HepG2 (cell line): ENCODE measurements around the gene SETD2. TPM values are rescaled to one million over a fixed set of nuclear protein-coding genes. Genes with fewer than 3 reads are reported as not detected.
A peak's percentile ranks its signal among the peaks of the same experiment; 100 is the strongest.

Experiments used
- ONECUT2 ChIP-seq: sonication (generic); formaldehyde crosslinking; IDR thresholded peaks from 2 replicates; pipeline ENCODE4 v1.4.0; 2020; ENCODE audit warnings: missing genetic modification reagents
- RBM39 ChIP-seq: fragments of 200-400 bp; formaldehyde crosslinking; IDR thresholded peaks from one replicate; pipeline ENCODE4 v1.6.1; 2018; ENCODE audit warnings: antibody characterized with exemption, mild to moderate bottlenecking, low read depth, low read length; ENCODE audit not compliant: poor library complexity, severe bottlenecking
- polyA plus RNA-seq, 8 experiments: library from polyadenylated mRNA; depleted of rRNA in 3 of 8; stranded (reverse) in 7 of 8; unstranded in 1 of 8; fragments of >200 nt; fragmentation: Illumina TruSeq in 4 of 8; extraction: Trizol in 4 of 8; gene quantifications; 2 replicates each; pipeline versions ENCODE4 v1.2.1 to v1.2.3, GENCODE V29; 2011 to 2016; ENCODE audit warnings: low read depth in 4 of 8, missing spikeins in 1 of 8, mixed read lengths in 1 of 8; ENCODE audit not compliant: insufficient read depth in 1 of 8
- total RNA-seq, 5 experiments: library from RNA; depleted of rRNA; stranded (reverse); fragments of >200 nt; fragmentation: Illumina TruSeq; extraction: Trizol; gene quantifications; 2 replicates each; pipeline ENCODE4 v1.2.3, GENCODE V29; 2016; ENCODE audit warnings: low read depth in 1 of 5
- TF ChIP-seq, protein P1 (sequence below): sonication (generic); formaldehyde crosslinking; IDR thresholded peaks from 2 replicates; pipeline ENCODE4 v1.4.0; 2020; ENCODE audit warnings: missing genetic modification reagents, mild to moderate bottlenecking, borderline replicate concordance
- TF ChIP-seq, protein P2 (sequence below): sonication (generic); formaldehyde crosslinking; IDR thresholded peaks from one replicate; pipeline ENCODE4 v1.5.1; 2020; ENCODE audit warnings: mild to moderate bottlenecking, missing genetic modification reagents; ENCODE audit errors: not compliant biosample characterization

Gene SETD2
- total and polyA plus RNA-seq, 2 of the 13 experiments (the other 11 are each of a cell fraction or from before 2014, with no cell fraction given), result 14.2 to 24.2 TPM

DNA sequence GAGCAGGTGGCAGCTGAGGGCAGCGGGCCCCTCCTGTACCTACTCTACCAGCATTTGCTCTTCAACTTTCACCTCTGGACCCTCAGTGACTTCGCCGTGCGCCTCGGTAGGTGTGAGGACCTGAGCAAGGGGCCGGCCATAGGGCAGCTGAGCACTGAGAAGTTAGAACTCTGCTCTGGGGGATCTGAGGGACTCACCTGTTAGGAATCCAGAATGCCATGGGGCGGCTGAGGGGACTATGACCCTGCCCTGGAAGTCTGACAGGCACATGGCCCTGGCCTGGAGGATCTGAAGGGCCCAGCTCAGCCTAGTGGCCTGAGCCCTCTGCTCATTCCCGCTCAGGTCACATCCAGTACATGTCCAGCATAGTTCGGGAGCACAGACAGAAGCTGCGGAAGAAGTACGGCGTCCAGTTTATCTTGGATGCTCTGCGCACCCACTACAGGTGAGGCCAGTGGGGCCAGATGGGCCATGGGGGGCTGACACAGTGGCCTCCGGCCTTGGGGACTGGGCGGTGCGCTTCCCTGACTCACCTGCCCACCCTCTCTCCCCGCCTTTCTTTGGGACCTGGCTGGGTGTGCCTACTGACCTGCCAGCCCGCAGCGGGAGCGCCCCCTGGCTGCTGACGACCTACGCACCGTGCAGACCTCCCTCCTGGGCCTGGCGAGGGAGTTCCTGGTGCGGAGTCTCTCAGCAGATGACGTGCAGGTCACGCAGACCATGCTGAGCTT is 165.6 kb downstream of the SETD2 start (continued):
- TF ChIP-seq, protein P1, sequence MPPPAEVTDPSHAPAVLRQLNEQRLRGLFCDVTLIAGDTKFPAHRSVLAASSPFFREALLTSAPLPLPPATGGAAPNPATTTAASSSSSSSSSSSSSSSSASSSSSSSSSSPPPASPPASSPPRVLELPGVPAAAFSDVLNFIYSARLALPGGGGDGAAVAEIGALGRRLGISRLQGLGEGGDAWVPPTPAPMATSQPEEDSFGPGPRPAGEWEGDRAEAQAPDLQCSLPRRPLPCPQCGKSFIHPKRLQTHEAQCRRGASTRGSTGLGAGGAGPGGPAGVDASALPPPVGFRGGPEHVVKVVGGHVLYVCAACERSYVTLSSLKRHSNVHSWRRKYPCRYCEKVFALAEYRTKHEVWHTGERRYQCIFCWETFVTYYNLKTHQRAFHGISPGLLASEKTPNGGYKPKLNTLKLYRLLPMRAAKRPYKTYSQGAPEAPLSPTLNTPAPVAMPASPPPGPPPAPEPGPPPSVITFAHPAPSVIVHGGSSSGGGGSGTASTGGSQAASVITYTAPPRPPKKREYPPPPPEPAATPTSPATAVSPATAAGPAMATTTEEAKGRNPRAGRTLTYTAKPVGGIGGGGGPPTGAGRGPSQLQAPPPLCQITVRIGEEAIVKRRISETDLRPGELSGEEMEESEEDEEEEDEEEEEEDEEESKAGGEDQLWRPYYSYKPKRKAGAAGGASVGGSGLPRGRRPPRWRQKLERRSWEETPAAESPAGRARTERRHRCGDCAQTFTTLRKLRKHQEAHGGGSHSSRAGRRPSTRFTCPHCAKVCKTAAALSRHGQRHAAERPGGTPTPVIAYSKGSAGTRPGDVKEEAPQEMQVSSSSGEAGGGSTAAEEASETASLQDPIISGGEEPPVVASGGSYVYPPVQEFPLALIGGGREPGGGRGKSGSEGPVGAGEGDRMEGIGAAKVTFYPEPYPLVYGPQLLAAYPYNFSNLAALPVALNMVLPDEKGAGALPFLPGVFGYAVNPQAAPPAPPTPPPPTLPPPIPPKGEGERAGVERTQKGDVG (CRISPR knock-in tag), result peak; percentile 84
- TF ChIP-seq ONECUT2 (CRISPR knock-in tag), result no peak
- TF ChIP-seq RBM39, result no peak
- TF ChIP-seq, protein P2, sequence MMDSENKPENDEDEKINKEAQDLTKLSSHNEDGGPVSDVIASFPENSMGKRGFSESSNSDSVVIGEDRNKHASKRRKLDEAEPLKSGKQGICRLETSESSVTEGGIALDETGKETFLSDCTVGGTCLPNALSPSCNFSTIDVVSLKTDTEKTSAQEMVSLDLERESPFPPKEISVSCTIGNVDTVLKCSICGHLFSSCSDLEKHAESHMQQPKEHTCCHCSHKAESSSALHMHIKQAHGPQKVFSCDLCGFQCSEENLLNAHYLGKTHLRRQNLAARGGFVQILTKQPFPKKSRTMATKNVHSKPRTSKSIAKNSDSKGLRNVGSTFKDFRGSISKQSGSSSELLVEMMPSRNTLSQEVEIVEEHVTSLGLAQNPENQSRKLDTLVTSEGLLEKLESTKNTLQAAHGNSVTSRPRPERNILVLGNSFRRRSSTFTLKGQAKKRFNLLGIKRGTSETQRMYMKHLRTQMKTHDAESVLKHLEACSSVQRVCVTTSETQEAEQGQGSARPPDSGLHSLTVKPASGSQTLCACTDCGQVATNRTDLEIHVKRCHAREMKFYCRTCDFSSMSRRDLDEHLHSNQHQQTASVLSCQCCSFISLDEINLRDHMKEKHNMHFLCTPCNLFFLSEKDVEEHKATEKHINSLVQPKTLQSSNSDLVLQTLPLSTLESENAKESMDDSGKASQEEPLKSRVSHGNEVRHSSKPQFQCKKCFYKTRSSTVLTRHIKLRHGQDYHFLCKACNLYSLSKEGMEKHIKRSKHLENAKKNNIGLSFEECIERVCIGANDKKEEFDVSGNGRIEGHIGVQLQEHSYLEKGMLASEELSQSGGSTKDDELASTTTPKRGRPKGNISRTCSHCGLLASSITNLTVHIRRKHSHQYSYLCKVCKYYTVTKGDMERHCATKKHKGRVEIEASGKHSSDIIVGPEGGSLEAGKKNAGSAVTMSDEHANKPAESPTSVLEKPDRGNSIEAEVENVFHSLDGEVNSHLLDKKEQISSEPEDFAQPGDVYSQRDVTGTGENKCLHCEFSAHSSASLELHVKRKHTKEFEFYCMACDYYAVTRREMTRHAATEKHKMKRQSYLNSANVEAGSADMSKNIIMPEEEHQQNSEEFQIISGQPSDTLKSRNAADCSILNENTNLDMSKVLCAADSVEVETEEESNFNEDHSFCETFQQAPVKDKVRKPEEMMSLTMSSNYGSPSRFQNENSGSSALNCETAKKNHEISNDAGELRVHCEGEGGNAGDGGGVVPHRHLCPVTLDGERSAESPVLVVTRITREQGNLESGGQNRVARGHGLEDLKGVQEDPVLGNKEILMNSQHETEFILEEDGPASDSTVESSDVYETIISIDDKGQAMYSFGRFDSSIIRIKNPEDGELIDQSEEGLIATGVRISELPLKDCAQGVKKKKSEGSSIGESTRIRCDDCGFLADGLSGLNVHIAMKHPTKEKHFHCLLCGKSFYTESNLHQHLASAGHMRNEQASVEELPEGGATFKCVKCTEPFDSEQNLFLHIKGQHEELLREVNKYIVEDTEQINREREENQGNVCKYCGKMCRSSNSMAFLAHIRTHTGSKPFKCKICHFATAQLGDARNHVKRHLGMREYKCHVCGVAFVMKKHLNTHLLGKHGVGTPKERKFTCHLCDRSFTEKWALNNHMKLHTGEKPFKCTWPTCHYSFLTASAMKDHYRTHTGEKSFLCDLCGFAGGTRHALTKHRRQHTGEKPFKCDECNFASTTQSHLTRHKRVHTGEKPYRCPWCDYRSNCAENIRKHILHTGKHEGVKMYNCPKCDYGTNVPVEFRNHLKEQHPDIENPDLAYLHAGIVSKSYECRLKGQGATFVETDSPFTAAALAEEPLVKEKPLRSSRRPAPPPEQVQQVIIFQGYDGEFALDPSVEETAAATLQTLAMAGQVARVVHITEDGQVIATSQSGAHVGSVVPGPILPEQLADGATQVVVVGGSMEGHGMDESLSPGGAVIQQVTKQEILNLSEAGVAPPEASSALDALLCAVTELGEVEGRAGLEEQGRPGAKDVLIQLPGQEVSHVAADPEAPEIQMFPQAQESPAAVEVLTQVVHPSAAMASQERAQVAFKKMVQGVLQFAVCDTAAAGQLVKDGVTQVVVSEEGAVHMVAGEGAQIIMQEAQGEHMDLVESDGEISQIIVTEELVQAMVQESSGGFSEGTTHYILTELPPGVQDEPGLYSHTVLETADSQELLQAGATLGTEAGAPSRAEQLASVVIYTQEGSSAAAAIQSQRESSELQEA, result peak; percentile 49
